ENCODE results near the gene ATP11A.
A peak's percentile ranks its signal among the peaks of the same experiment; 100 is the strongest.

ATP11A gene

GRCh38 chr13:112725346-112726015 lies 35.6 kb downstream of the ATP11A start:
- Histone ChIP-seq H3K27ac (ENCODE audit: extremely low read depth, low read depth, low read length) (no peak overlapping the region), H3K4me3 (ENCODE audit: low read depth, low read length) (no peak overlapping the region), H3K36me3 (ENCODE audit: control insufficient read depth in 2 of 2, insufficient read depth in 1 of 2, low read length in 2 of 2) (no peaks in the 10 kb centered on the region), H3K4me1 (ENCODE audit: control insufficient read depth, insufficient read depth, low read length) (peaks cover 7% of the 10 kb centered on the region), H3K9me3 (ENCODE audit: control insufficient read depth, insufficient read depth, low read depth, low read length) (no peaks in the 10 kb centered on the region)
- ChIA-PET POLR2A (no interaction called here), CTCF (no interaction called here)
- no peak for TF ChIP-seq ZFP41 (tag by site-specific recombination; IDR thresholded peaks at IDR 0.05; ENCODE audit: borderline replicate concordance)
- TF ChIP-seq, protein P1, sequence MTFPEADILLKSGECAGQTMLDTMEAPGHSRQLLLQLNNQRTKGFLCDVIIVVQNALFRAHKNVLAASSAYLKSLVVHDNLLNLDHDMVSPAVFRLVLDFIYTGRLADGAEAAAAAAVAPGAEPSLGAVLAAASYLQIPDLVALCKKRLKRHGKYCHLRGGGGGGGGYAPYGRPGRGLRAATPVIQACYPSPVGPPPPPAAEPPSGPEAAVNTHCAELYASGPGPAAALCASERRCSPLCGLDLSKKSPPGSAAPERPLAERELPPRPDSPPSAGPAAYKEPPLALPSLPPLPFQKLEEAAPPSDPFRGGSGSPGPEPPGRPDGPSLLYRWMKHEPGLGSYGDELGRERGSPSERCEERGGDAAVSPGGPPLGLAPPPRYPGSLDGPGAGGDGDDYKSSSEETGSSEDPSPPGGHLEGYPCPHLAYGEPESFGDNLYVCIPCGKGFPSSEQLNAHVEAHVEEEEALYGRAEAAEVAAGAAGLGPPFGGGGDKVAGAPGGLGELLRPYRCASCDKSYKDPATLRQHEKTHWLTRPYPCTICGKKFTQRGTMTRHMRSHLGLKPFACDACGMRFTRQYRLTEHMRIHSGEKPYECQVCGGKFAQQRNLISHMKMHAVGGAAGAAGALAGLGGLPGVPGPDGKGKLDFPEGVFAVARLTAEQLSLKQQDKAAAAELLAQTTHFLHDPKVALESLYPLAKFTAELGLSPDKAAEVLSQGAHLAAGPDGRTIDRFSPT (tag by site-specific recombination; IDR thresholded peaks at IDR 0.05) = peak; percentile 79

DNA sequence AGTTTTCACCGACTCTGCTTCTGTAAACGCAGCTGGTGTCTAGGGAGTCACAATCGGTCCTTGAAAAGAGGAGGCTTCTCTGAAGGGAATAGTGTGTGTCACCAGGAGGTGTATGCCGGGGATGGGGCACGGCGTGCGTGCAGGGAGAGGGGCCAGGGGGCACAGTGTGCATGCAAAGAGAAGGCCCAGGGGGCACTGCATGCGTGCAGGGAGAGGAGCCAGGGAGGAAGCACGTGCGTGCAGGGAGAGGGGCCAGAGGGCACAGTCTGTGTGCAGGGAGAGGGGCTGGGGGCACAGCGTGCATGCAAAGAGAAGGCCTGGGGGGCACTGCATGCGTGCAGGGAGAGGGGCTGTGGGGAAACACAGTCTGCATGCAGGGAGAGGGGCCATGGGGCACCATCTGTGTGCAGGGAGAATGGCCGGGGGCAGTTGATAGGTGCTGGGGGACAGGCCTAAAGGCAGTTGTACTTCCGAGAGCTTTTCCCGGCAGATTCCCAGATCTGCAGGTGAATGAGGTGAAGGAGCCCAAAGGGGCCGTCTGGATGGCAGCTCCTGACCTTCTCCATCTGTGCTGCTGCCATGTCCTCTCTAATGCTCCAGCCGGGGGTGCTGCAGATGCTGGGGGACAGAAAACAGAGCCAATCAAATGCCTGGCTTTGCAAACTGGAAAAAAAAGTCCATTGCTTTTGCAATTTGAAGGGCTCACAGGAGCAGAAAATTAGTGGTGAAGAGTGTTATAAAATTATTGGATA lies 36.4 kb downstream of the ATP11A start:
- H3K4me3 ChIP-seq (ENCODE audit: low read depth, low read length) = no peak overlapping the region
- peak; percentile 93 for TF ChIP-seq ZIC2 (tag by site-specific recombination; IDR thresholded peaks at IDR 0.05)
- no peak for TF ChIP-seq ZNF416 (tag by site-specific recombination; IDR thresholded peaks at IDR 0.05)
- H3K9me3 ChIP-seq (ENCODE audit: control insufficient read depth, insufficient read depth, low read depth, low read length) = no peaks in the 10 kb centered on the region
- no peaks in the 10 kb centered on the region for H3K36me3 ChIP-seq (ENCODE audit: control insufficient read depth in 2 of 2, insufficient read depth in 1 of 2, low read length in 2 of 2)
- H3K4me1 ChIP-seq (ENCODE audit: control insufficient read depth, insufficient read depth, low read length) = peaks cover 7% of the 10 kb centered on the region
- CTCF ChIA-PET = no interaction called here
- H3K27ac ChIP-seq (ENCODE audit: extremely low read depth, low read depth, low read length) = no peak overlapping the region
- POLR2A ChIA-PET = no interaction called here

DNA sequence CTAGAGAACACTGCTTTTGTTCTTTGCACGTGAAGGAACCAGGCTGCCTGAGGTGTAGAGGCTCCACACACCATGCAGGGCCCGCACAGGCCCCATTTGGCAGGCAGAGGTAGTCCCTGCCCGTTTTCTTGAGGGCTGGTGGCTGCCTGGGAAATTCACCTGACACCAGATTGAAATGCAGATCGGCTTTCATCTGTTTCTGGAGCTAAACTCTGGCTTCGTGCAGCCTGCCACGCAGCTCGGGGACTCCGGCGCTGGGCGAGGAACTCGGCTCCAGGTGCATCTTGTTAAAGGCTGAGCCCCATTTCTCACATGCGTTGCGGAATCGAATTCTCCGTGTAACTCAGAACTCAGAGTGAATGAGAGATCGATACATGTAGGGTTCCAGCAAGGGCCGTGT lies 37.7 kb downstream of the ATP11A start:
- no peaks in the 10 kb centered on the region for H3K36me3 ChIP-seq (ENCODE audit: control insufficient read depth in 2 of 2, insufficient read depth in 1 of 2, low read length in 2 of 2)
- CTCF ChIA-PET = no interaction called here
- H3K9me3 ChIP-seq (ENCODE audit: control insufficient read depth, insufficient read depth, low read depth, low read length) = no peaks in the 10 kb centered on the region
- no peak overlapping the region for H3K4me3 ChIP-seq (ENCODE audit: low read depth, low read length)
- H3K4me1 ChIP-seq (ENCODE audit: control insufficient read depth, insufficient read depth, low read length) = peaks cover 4% of the 10 kb centered on the region
- no peak for TF ChIP-seq ZNF426 (tag by site-specific recombination; IDR thresholded peaks at IDR 0.05)
- no peak for TF ChIP-seq EGR2 (tag by site-specific recombination; IDR thresholded peaks at IDR 0.05; ENCODE audit: low read depth)
- no peak for TF ChIP-seq ZNF629 (tag by site-specific recombination; IDR thresholded peaks at IDR 0.05)
- TF ChIP-seq, protein P2, sequence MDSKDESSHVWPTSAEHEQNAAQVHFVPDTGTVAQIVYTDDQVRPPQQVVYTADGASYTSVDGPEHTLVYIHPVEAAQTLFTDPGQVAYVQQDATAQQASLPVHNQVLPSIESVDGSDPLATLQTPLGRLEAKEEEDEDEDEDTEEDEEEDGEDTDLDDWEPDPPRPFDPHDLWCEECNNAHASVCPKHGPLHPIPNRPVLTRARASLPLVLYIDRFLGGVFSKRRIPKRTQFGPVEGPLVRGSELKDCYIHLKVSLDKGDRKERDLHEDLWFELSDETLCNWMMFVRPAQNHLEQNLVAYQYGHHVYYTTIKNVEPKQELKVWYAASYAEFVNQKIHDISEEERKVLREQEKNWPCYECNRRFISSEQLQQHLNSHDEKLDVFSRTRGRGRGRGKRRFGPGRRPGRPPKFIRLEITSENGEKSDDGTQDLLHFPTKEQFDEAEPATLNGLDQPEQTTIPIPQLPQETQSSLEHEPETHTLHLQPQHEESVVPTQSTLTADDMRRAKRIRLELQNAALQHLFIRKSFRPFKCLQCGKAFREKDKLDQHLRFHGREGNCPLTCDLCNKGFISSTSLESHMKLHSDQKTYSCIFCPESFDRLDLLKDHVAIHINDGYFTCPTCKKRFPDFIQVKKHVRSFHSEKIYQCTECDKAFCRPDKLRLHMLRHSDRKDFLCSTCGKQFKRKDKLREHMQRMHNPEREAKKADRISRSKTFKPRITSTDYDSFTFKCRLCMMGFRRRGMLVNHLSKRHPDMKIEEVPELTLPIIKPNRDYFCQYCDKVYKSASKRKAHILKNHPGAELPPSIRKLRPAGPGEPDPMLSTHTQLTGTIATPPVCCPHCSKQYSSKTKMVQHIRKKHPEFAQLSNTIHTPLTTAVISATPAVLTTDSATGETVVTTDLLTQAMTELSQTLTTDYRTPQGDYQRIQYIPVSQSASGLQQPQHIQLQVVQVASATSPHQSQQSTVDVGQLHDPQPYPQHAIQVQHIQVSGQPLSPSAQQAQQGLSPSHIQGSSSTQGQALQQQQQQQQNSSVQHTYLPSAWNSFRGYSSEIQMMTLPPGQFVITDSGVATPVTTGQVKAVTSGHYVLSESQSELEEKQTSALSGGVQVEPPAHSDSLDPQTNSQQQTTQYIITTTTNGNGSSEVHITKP (tag by site-specific recombination; IDR thresholded peaks at IDR 0.05) = no peak
- no peak for TF ChIP-seq GFI1B (tag by site-specific recombination; IDR thresholded peaks at IDR 0.05)
- TF ChIP-seq ZNF18 (tag by site-specific recombination; IDR thresholded peaks at IDR 0.05) = no peak
- TF ChIP-seq ZFP37 (tag by site-specific recombination; IDR thresholded peaks at IDR 0.05) = no peak
- TF ChIP-seq ZNF530 (tag by site-specific recombination; IDR thresholded peaks at IDR 0.05; ENCODE audit: low read depth) = no peak
- TF ChIP-seq ZNF23 (tag by site-specific recombination; IDR thresholded peaks at IDR 0.05; ENCODE audit: borderline replicate concordance) = no peak
- TF ChIP-seq ZNF239 (tag by site-specific recombination; IDR thresholded peaks at IDR 0.05) = no peak
- no peak for TF ChIP-seq ZNF37A (tag by site-specific recombination; IDR thresholded peaks at IDR 0.05)
- POLR2A ChIA-PET = no interaction called here
- H3K27ac ChIP-seq (ENCODE audit: extremely low read depth, low read depth, low read length) = no peak overlapping the region

Data from HEK293 (cell line).